ENCODE data around the gene SCN7A.
A peak's percentile ranks its signal among the peaks of the same experiment; 100 is the strongest.

Gene SCN7A

DNA sequence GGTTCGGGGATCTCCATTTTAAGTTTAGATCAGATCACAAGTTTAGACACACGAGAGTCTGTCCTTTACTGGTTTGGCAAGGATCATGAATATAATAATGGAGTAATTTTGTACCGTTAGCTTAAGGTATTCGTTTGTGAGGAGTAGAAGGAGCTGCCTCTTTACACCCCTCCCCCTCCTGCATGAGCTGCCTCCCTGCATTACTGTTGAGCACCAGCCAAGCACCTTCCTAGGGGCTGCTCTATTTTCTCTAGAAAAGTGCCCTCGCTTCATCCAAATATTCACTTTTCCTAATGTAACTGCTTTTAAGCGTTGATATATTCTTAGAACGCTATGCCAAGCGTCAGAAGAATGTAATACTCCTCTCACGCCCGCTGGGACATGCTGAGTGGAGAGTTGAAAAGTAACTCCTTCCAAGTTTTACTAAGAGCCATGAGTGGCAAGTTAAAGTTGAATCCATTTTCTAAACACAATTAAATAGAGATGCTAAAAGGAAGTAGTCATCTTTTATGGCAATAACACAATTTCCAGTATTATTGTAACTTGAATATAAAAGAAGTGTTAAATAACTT is 25.4 kb upstream of the SCN7A start:
- Mint-ChIP-seq H3K27ac (no peak overlapping the region), H3K36me3 (ENCODE audit: low read depth) (no peaks in the 10 kb centered on the region), H3K4me3 (no peak overlapping the region), H3K9me3 (no peaks in the 10 kb centered on the region), H3K4me1 (no peaks in the 10 kb centered on the region), H3K27me3 (ENCODE audit: low read depth, poor library complexity) (no peaks in the 10 kb centered on the region)
- DNase-seq = no peak
- TF ChIP-seq, protein P1, sequence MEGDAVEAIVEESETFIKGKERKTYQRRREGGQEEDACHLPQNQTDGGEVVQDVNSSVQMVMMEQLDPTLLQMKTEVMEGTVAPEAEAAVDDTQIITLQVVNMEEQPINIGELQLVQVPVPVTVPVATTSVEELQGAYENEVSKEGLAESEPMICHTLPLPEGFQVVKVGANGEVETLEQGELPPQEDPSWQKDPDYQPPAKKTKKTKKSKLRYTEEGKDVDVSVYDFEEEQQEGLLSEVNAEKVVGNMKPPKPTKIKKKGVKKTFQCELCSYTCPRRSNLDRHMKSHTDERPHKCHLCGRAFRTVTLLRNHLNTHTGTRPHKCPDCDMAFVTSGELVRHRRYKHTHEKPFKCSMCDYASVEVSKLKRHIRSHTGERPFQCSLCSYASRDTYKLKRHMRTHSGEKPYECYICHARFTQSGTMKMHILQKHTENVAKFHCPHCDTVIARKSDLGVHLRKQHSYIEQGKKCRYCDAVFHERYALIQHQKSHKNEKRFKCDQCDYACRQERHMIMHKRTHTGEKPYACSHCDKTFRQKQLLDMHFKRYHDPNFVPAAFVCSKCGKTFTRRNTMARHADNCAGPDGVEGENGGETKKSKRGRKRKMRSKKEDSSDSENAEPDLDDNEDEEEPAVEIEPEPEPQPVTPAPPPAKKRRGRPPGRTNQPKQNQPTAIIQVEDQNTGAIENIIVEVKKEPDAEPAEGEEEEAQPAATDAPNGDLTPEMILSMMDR (IDR thresholded peaks at IDR 0.05) = no peak

DNA sequence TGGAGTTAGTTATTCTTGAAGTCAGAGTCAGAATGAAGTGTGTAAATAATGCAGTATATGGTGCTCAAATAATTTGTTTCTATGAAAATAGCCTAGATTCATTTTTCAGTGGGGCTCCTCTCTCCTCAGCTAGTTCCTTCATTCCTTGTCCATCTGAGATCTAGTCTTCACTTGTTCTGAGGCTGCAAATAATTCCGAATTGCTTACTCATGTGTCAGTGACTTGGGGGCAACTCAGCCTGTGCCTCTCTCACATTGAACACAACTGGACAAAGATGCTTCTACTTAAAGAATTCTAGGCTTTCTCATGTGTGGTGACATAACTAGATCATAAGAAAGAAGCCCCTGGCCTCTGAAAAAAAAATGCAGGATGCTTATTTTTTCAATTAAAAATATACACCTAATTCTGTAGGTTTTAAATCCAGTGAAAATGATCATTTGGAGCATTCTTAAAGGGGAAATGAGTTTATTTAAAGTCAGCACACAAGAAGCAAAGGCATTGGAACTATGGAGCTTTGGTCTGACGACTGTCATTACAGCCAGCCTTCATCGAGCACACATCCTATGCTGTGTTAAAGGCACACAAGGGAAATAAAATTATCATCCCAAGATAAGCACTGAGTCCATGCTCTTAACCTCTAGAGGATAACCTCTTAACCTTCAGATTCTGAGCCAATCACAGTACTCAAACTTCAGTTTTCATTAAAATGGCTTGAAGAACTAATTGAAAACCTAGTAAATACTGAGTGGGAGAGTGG is 24.8 kb upstream of the SCN7A start:
- H3K4me3 Mint-ChIP-seq = no peak overlapping the region
- TF ChIP-seq, protein P1 (IDR thresholded peaks at IDR 0.05) = no peak

DNA sequence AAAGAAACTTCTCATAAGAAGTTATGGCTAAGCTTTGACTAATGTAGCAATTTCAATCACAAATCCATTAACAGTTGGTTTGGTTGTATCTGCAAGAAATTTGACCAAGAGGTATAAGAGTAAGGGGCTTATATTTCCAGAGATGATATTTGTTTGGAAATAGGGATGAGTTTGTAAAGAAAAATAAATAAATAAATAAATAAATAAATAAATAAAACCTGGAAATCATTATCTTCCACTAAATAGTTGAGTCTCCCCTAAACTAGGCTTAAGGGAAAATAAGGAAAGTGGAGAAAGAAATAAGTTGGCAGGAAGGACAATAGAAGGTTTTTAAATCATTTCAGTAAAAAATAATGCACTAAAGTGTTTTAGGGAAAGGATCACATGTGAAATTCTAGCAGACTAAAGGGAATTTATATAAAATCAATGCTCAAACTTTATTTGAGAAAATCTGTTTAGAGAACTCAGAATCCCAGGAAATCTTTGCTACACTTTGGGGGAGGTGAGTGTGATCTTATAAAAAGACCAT is 23.5 kb upstream of the SCN7A start:
- no peak for DNase-seq
- Mint-ChIP-seq H3K4me1 (no peaks in the 10 kb centered on the region), H3K27ac (no peak overlapping the region), H3K4me3 (no peak overlapping the region), H3K9me3 (no peaks in the 10 kb centered on the region), H3K36me3 (ENCODE audit: low read depth) (no peaks in the 10 kb centered on the region), H3K27me3 (ENCODE audit: low read depth, poor library complexity) (no peaks in the 10 kb centered on the region)
- TF ChIP-seq, protein P1 (IDR thresholded peaks at IDR 0.05) = no peak

More for the DNA sequence above, 24.8 kb upstream of the SCN7A start:
- H3K27ac Mint-ChIP-seq = no peak overlapping the region
- DNase-seq = no peak
- H3K36me3 Mint-ChIP-seq (ENCODE audit: low read depth) = no peaks in the 10 kb centered on the region
- no peaks in the 10 kb centered on the region for H3K27me3 Mint-ChIP-seq (ENCODE audit: low read depth, poor library complexity)
- no peaks in the 10 kb centered on the region for H3K9me3 Mint-ChIP-seq
- no peaks in the 10 kb centered on the region for H3K4me1 Mint-ChIP-seq

DNA sequence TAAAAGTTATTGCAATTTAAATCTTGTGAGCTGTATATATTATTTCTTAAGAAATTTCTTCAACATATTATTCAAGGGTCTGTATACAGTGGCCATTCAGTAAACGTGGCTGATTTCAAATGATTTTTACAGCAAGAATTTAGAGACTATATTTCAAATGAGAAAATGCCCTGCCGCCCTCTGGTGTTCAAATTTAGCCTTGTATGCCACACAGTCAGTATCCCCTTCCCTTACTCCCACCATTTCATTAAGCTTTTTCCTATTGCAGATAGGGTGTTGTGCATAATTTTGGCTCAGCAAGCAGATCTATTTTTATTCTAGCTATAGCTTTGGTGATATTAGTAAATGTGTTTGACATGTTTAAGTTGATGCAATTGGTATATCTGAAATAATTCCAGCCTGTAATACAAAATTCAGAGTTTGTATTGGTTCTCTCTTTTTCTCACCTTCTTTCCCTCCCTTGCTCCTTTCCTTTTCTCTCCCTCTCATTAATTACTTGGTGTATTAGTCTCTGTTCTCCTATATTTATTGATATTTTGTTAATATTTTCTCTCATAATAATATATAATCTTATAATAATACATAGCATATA is 22.8 kb upstream of the SCN7A start:
- no peaks in the 10 kb centered on the region for H3K27me3 Mint-ChIP-seq (ENCODE audit: low read depth, poor library complexity)
- no peak overlapping the region for H3K27ac Mint-ChIP-seq
- no peak overlapping the region for H3K4me3 Mint-ChIP-seq
- TF ChIP-seq, protein P1 (IDR thresholded peaks at IDR 0.05) = peak; percentile 73
- no peaks in the 10 kb centered on the region for H3K4me1 Mint-ChIP-seq
- DNase-seq = peak; percentile 41
- H3K36me3 Mint-ChIP-seq (ENCODE audit: low read depth) = no peaks in the 10 kb centered on the region
- H3K9me3 Mint-ChIP-seq = no peaks in the 10 kb centered on the region

DNA sequence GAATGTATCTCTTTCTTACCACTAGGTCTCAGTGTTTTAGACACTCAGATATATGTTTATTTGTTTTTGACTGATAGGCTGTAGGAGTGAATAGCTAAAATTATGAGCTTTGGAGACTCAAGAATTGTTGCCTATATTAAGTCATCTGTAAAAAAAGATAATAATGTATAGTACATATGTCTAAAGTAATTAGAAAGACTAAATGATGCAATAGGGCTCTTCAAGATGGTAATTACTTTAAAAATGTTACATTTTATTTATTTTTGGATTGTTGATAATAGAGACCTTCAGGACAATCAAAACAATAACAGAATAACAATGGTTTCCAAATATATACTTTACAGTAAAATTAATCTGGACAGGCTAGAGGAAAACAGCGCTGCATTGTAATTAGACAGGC is 19.9 kb upstream of the SCN7A start:
- Mint-ChIP-seq H3K4me3 (no peak overlapping the region), H3K27me3 (ENCODE audit: low read depth, poor library complexity) (peaks cover 4% of the 10 kb centered on the region), H3K27ac (no peak overlapping the region), H3K36me3 (ENCODE audit: low read depth) (no peaks in the 10 kb centered on the region), H3K4me1 (no peaks in the 10 kb centered on the region), H3K9me3 (no peaks in the 10 kb centered on the region)
- no peak for DNase-seq
- TF ChIP-seq, protein P1 (IDR thresholded peaks at IDR 0.05) = no peak

All from nephron progenitor cell (in vitro differentiated cells).